ENCODE measurements around the gene LTBR.
A peak's percentile ranks its signal among the peaks of the same experiment; 100 is the strongest.

The LTBR gene

DNA sequence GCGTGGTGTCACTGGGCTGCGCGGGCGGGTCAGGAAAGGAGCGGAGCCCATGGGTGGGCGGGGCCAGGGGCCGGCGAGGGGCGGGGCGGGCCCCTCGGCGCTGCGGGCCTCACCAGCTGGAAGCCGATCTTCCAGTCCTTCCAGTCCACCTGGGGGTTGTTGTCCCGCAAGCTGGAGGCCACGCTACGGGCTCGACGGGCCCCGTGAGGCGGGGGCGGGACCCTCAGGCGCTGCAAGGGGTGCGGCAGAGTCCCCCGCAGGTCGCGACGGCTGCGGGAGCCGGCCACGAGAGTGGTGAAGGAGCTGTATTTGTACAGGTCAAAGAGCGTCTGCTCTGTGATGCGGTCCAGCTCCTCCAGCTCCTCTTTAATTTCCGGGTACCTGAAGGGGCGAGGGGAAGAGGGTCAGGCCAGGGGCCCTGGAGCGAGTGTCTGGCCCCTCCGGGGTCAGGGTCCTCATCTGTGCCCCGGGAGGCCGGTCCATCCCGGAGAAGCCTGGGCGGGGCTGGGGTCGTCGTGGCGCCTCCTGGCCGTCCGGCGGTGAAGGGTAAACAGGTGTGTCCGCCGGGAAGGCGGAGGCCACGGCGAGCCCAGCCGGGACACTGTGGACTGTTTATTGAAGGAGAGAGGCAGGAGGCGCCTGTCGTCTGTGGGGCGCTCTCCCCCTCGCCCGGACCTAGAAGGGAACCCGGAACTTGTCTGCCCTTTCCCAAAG lies 20.5 kb upstream of the LTBR start:
- peak in 18 of 42 donors; percentile 21 to 67 (median 44) for DNase-seq
- intact Hi-C loops (cut with DNase I): no loop called here

- intact Hi-C loops (cut with DNase I): no loop called here
- peak in 1 of 42 donors; percentile 16 for DNase-seq
Measured at GRCh38 chr12:6364044-6364374, 20.0 kb upstream of the LTBR start.

- DNase-seq: peak in 6 of 42 donors; percentile 13 to 58 (median 26)
- intact Hi-C loops (cut with DNase I): no loop called here
Measured at GRCh38 chr12:6367065-6367968, 16.6 kb upstream of the LTBR start.

DNA sequence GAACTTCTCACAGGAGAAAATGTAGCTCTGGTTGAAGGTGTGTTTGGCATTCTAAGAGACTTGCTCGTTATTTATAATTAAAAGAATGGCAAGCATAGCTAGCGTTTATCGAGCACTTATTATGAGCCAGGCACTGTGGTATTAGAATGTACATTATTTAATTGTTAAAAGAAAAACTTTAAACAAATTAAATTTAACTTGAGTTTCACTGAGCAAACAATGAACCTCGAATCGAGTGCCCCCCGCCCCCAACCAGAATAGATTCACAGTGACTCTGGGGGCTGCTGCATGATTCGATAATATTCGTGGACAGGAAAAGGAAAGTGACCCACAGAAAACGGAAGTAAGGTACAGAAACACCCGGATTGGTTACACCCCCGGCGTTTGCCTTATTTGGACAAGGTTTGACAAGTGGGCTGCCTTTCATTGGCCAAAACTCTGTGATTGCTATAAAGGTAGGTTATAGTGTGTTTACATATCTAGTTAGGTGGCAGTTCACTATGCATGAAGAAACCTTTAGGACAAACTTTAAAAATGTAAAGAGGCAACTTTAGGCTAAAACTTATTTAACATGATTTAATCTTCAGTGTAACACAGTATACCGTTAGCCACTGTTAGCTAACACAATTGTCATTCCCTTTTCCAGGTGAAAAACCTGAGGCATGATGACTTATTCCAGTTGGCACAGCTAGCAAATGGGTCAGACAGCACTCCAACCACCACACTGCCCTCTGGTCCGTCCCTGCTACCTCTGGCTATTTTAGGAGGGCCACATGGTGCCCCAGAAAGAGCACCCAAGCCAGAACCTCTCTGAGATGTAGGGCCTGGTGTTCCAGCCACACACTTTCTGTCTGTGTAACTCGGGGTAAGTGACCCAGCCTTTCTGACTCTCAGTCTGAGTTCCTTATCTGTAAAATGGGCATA lies 15.7 kb upstream of the LTBR start:
- DNase-seq: no peak
- intact Hi-C loops (cut with DNase I): no loop called here

GRCh38 chr12:6368906-6369525 lies 14.9 kb upstream of the LTBR start:
- intact Hi-C loops (cut with DNase I): no loop called here
- DNase-seq: no peak

GRCh38 chr12:6369916-6370575 lies 13.9 kb upstream of the LTBR start:
- DNase-seq: no peak
- intact Hi-C loops (cut with DNase I): no loop called here

DNA sequence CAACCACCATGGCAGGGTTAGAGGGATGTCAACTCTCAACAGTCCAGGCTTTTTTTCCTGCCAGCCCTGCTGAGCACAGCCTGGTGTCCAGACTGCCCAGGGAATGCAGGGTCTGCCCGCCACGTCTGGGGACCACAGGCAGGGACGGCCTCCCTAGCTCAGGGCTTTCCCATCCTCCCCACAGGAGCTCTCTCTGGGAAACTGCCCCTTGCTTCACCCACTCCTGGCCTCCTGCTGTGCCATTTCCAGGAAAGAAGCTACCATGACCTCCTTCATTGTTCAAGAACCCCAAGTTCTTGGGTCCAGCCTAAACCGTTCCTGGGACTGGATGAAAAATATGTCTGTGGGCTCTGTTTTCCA lies 13.4 kb upstream of the LTBR start:
- intact Hi-C loops (cut with DNase I): no loop called here
- DNase-seq: no peak

GRCh38 chr12:6370994-6371754 lies 12.8 kb upstream of the LTBR start:
- intact Hi-C loops (cut with DNase I): no loop called here
- DNase-seq: peak in 13 of 42 donors; percentile 20 to 56 (median 34)

GRCh38 chr12:6372403-6373003 lies 11.5 kb upstream of the LTBR start:
- no peak for DNase-seq
- intact Hi-C loops (cut with DNase I): no loop called here

GRCh38 chr12:6373022-6373787 lies 10.8 kb upstream of the LTBR start:
- intact Hi-C loops (cut with DNase I): no loop called here
- DNase-seq: no peak

GRCh38 chr12:6374028-6374785 lies 9.8 kb upstream of the LTBR start:
- intact Hi-C loops (cut with DNase I): no loop called here
- DNase-seq: no peak

- DNase-seq: no peak
- intact Hi-C loops (cut with DNase I): no loop called here
Measured at GRCh38 chr12:6374786-6375160, 9.2 kb upstream of the LTBR start.

DNA sequence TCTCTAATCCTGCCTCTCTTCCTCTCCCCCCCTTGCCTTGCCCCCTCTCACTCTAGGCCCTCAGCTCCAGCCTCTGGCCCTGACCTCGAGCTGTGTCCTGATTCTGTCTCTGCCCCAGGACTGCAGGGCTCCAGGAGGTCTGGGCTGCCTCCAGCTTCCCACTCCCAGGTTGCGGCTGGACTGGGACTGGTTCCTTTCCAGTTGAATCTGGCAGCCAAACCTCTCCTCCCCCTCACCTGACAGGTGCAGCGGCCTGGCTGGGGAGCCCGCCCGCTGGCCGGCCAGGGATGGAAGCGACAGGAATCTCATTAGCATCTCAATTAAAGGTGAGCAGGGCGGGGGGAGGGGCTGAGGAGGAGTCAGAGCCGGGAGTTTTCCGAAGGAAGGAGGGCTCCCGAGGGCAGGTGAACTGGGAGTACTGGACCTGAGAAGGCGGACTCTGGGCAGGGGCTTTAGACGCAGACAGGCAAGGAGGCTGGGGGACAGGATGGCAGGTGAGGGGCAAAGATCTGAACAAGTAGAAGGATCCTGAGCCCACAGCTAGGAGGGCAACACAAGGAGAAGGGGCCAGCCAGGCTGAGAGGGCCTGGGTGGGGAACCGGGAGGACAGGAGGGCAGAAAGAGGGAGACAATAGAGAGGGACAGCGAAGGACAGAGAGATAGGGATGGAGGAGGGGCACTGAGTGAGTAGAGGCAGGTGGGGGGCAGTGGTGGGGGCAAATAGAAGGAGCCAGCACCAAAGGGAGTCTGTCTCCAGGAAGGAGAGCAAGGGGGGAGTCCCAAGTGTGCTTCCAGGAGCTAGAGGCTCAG lies 8.5 kb upstream of the LTBR start, which contains the start of gene SCNN1A:
TSS of gene SCNN1A (minus strand) at position 295 of the 810 bp plus-strand sequence. CDS start 780 bp downstream, outside the sequence.
- peak in 1 of 42 donors; percentile 7 for DNase-seq
- intact Hi-C loops (cut with DNase I): no loop called here

GRCh38 chr12:6376079-6376869 lies 7.7 kb upstream of the LTBR start:
- intact Hi-C loops (cut with DNase I): no loop called here
- peak in 1 of 42 donors; percentile 35 for DNase-seq

Data from head of caudate nucleus (tissue), 42 donors.